Lower leg skin (tissue), 4 donors: Measurements from ENCODE around the gene INAFM2. TPM values are rescaled to one million over a fixed set of nuclear protein-coding genes. Genes with fewer than 3 reads are reported as not detected.

Experiments used
- DNase-seq, 2 donors: peaks; one replicate each; pipeline ENCODE4 v3.0.0-alpha.2; 2019; ENCODE audit warnings: low spot score in 2 of 2
- H3K4me3 ChIP-seq: fragments of 200-600 bp; sonication (generic); 2 replicates; pipeline ENCODE4 v1.5.1; 2017; ENCODE audit warnings: mild to moderate bottlenecking, low read depth; ENCODE audit not compliant: poor library complexity, severe bottlenecking
- CTCF ChIP-seq, 3 donors: fragments of 450-650 bp; IDR thresholded peaks; one replicate each; pipeline ENCODE4 v1.5.1; 2016; ENCODE audit warnings: antibody characterized with exemption in 3 of 3, mild to moderate bottlenecking in 3 of 3, moderate library complexity in 2 of 3
- POLR2A ChIP-seq, 2 donors: fragments of 450-650 bp; IDR thresholded peaks; one replicate each; pipeline ENCODE4 v1.6.1; 2016 to 2017; ENCODE audit warnings: antibody characterized with exemption in 2 of 2, mild to moderate bottlenecking in 1 of 2, moderate library complexity in 1 of 2
- WGBS, 2 donors: methylation state at CpG; one replicate each; pipeline ENCODE4 v1.1.5; 2018; 5-methylcytosine and 5-hydroxymethylcytosine counted together
- intact Hi-C: fragments of 100-400 bp; cut with DNase I; formaldehyde crosslinking; loops from one replicate; pipeline ENCODE4 v1.15.0; 2023; ENCODE audit warnings: low total_unique reads
- total RNA-seq, 4 donors: library from RNA; depleted of rRNA; stranded (reverse); fragments of >200 nt; gene quantifications; one replicate each; pipeline ENCODE4 v1.1.0, GENCODE V29; 2016

The INAFM2 gene
- total RNA-seq, 4 donors from 2014 or later, result 6.8 to 13.8 (median 10.0) TPM

GRCh38 chr15:40347559-40348473 lies 24.3 kb downstream of the INAFM2 start:
- WGBS, 2 donors, result 66 to 75% methylated on average over 11 of the region's 11 CpGs
- intact Hi-C loops, result no loop called here
- no peak overlapping the region for H3K4me3 ChIP-seq
- DNase-seq, result no peak
- no peak for TF ChIP-seq CTCF (IDR thresholded peaks at IDR 0.05)
- TF ChIP-seq POLR2A (IDR thresholded peaks at IDR 0.05), result no peak

GRCh38 chr15:40348474-40348870 lies 25.0 kb downstream of the INAFM2 start:
- intact Hi-C loops, result no loop called here
- DNase-seq, result no peak

GRCh38 chr15:40349163-40349562 lies 25.7 kb downstream of the INAFM2 start:
- DNase-seq, result no peak
- H3K4me3 ChIP-seq, result no peak overlapping the region
- TF ChIP-seq POLR2A (IDR thresholded peaks at IDR 0.05) (no peak), CTCF (IDR thresholded peaks at IDR 0.05) (no peak)
- intact Hi-C loops, result no loop called here
- 95 to 98% methylated on average over 5 of the region's 5 CpGs for WGBS, 2 donors

More at GRCh38 chr15:40348474-40348870, 25.0 kb downstream of the INAFM2 start:
- TF ChIP-seq CTCF (IDR thresholded peaks at IDR 0.05), result no peak
- TF ChIP-seq POLR2A (IDR thresholded peaks at IDR 0.05), result no peak
- no peak overlapping the region for H3K4me3 ChIP-seq
- WGBS, 2 donors, result 70 to 75% methylated on average over 5 of the region's 5 CpGs

GRCh38 chr15:40352281-40352901 lies 28.9 kb downstream of the INAFM2 start:
- 81 to 92% methylated on average over 7 of the region's 7 CpGs for whole genome bisulfite sequencing, 2 donors
- intact Hi-C loops, result no loop called here
- H3K4me3 ChIP-seq, result no peak overlapping the region
- TF ChIP-seq CTCF (IDR thresholded peaks at IDR 0.05), result no peak
- no peak for TF ChIP-seq POLR2A (IDR thresholded peaks at IDR 0.05)
- DNase-seq, result no peak

GRCh38 chr15:40353697-40354096 lies 30.2 kb downstream of the INAFM2 start:
- WGBS, 2 donors, result 62% methylated on average over 5 of the region's 5 CpGs
- intact Hi-C loops, result no loop called here
- H3K4me3 ChIP-seq, result no peak overlapping the region
- TF ChIP-seq POLR2A (IDR thresholded peaks at IDR 0.05) (no peak), CTCF (IDR thresholded peaks at IDR 0.05) (no peak)
- DNase-seq, result no peak
